ENCODE results near the gene TFCP2L1. TPM values are rescaled to one million over a fixed set of nuclear protein-coding genes. Genes with fewer than 3 reads are reported as not detected.
A peak's percentile ranks its signal among the peaks of the same experiment; 100 is the strongest.
"Not testable (repeated sequence)": the region's sequence is repeated elsewhere in the genome, so short reads cannot be mapped to it uniquely, and the experiment has no call there.

TFCP2L1 gene
- total RNA-seq, 1 experiment from 2014 or later, result 4.3 TPM

GRCh38 chr2:121228521-121228920 is 56.5 kb downstream of the TFCP2L1 start (continued):
- TF ChIP-seq CTCF (IDR thresholded peaks at IDR 0.05) (no peak), ZMAT4 (CRISPR knock-in tag; IDR thresholded peaks at IDR 0.05) (no peak), CREM (CRISPR knock-in tag; IDR thresholded peaks at IDR 0.05) (no peak), ZNF317 (CRISPR knock-in tag; IDR thresholded peaks at IDR 0.05; ENCODE audit: borderline replicate concordance, low read depth) (no peak), MLX (CRISPR knock-in tag; IDR thresholded peaks at IDR 0.05) (no peak)

GRCh38 chr2:121227381-121228144 is 57.4 kb downstream of the TFCP2L1 start:
- DNase-seq (ENCODE audit: low spot score); H3K27ac Mint-ChIP-seq; POLR2A ChIA-PET; H3K4me1 Mint-ChIP-seq; H3K36me3 Mint-ChIP-seq; H3K9me3 Mint-ChIP-seq; H3K27me3 Mint-ChIP-seq (ENCODE audit: low read depth); H3K4me3 Mint-ChIP-seq: not testable (repeated sequence)
- CTCF ChIA-PET, result interaction anchor here (1.2 to 1.4 kb wide), 2 partner anchors 99 to 132 kb away, joined by 3 read pairs; no protein-coding TSS in a partner anchor
- peak; percentile 22; the same call in 1 of the 2 replicates for ATAC-seq

GRCh38 chr2:121225681-121226080 is 59.3 kb downstream of the TFCP2L1 start:
- H3K27ac Mint-ChIP-seq; H3K27me3 Mint-ChIP-seq (ENCODE audit: low read depth); H3K4me1 Mint-ChIP-seq; H3K4me3 Mint-ChIP-seq; H3K36me3 Mint-ChIP-seq; DNase-seq (ENCODE audit: low spot score); H3K9me3 Mint-ChIP-seq; POLR2A ChIA-PET; ATAC-seq: not testable (repeated sequence)
- CTCF ChIA-PET, result interaction anchor here (0.5 kb wide), 1 partner anchor 97 kb away, joined by 3 read pairs; no protein-coding TSS in a partner anchor

GRCh38 chr2:121220995-121221394 is 64.0 kb downstream of the TFCP2L1 start:
- no peak overlapping the region for H3K4me3 Mint-ChIP-seq
- CTCF ChIA-PET, result interaction anchor here (0.9 kb wide), 1 partner anchor 93 kb away, joined by 4 read pairs; no protein-coding TSS in a partner anchor
- H3K9me3 Mint-ChIP-seq, result no peaks in the 10 kb centered on the region
- no peaks in the 10 kb centered on the region for H3K27me3 Mint-ChIP-seq (ENCODE audit: low read depth)
- no peak for TF ChIP-seq TCF7 (CRISPR knock-in tag; IDR thresholded peaks at IDR 0.05; ENCODE audit: low read depth)
- TF ChIP-seq ELF4 (CRISPR knock-in tag; IDR thresholded peaks at IDR 0.05; ENCODE audit: low read depth), result no peak
- no peak for TF ChIP-seq NFE2L1 (CRISPR knock-in tag; IDR thresholded peaks at IDR 0.05)
- TF ChIP-seq TEAD4 (CRISPR knock-in tag; IDR thresholded peaks at IDR 0.05), result no peak
- no peaks in the 10 kb centered on the region for H3K4me1 Mint-ChIP-seq
- no peak for DNase-seq (ENCODE audit: low spot score)
- no peak overlapping the region for H3K27ac Mint-ChIP-seq
- no peaks in the 10 kb centered on the region for H3K36me3 Mint-ChIP-seq
- ATAC-seq, result no peak
- POLR2A ChIA-PET, result no interaction called here

- DNase-seq (ENCODE audit: low spot score), result no peak
- Mint-ChIP-seq H3K36me3 (no peaks in the 10 kb centered on the region), H3K9me3 (no peaks in the 10 kb centered on the region), H3K4me3 (no peak overlapping the region), H3K4me1 (no peaks in the 10 kb centered on the region), H3K27me3 (ENCODE audit: low read depth) (no peaks in the 10 kb centered on the region), H3K27ac (no peak overlapping the region)
- ATAC-seq, result no peak
- POLR2A ChIA-PET, result no interaction called here
- TF ChIP-seq ZNF671 (CRISPR knock-in tag; IDR thresholded peaks at IDR 0.05) (no peak), JUN (CRISPR knock-in tag; IDR thresholded peaks at IDR 0.05) (no peak), AR (CRISPR knock-in tag; IDR thresholded peaks at IDR 0.05) (no peak), ZBTB43 (CRISPR knock-in tag; IDR thresholded peaks at IDR 0.05) (no peak), SMAD3 (CRISPR knock-in tag; IDR thresholded peaks at IDR 0.05; ENCODE audit: borderline replicate concordance) (no peak), E2F5 (CRISPR knock-in tag; IDR thresholded peaks at IDR 0.05) (no peak), CREB1 (CRISPR knock-in tag; IDR thresholded peaks at IDR 0.05) (no peak)
- CTCF ChIA-PET, result no interaction called here
Observed at GRCh38 chr2:121219866-121220265, 65.1 kb downstream of the TFCP2L1 start.
